ENCODE results near the gene DTNBP1. TPM values are rescaled to one million over a fixed set of nuclear protein-coding genes. Genes with fewer than 3 reads are reported as not detected.

The DTNBP1 gene
- total and polyA plus RNA-seq, 7 experiments from 2014 or later, result 19.8 to 40.0 (median 27.4) TPM

- intact Hi-C loops (cut with micrococcal nuclease), result no loop called here
- Mint-ChIP-seq H3K4me1 (peaks cover 0 to 16% (median 3%) of the 10 kb centered on the region in 7 donors), H3K27ac (no peak overlapping the region), H3K36me3 (peaks cover under 1 to 58% (median 13%) of the 10 kb centered on the region in 5 donors), H3K4me3 (no peak overlapping the region), H3K9me3 (peaks cover 0 to 2% (median 0%) of the 10 kb centered on the region in 11 donors), H3K27me3 (no peaks in the 10 kb centered on the region)
- CTCF ChIA-PET, result no interaction called here
- no peaks in the 10 kb centered on the region for H3K9me3 ChIP-seq (ENCODE audit: control insufficient read depth in 2 of 3, low read length in 3 of 3)
- no peak for ATAC-seq
- POLR2A ChIA-PET, result no interaction called here
- no peak for DNase-seq
- H3K4me1 ChIP-seq (ENCODE audit: control insufficient read depth in 2 of 2, insufficient read depth in 2 of 2, low read length in 2 of 2), result no peaks in the 10 kb centered on the region
- no peak overlapping the region for H3K27ac ChIP-seq (ENCODE audit: low read depth, low read length)
- peaks cover 4 to 93% (median 14%) of the 10 kb centered on the region in 3 experiments for H3K36me3 ChIP-seq (ENCODE audit: control insufficient read depth in 2 of 3, insufficient read depth in 3 of 3, low read length in 3 of 3)
- H3K4me3 ChIP-seq (ENCODE audit: low read length), result no peak overlapping the region
- H3K27me3 ChIP-seq (ENCODE audit: control insufficient read depth in 2 of 2, insufficient read depth in 2 of 2, low read length in 2 of 2), result no peaks in the 10 kb centered on the region
These were observed 161.7 kb downstream of the DTNBP1 start for GRCh38 chr6:15500901-15501825.

- Mint-ChIP-seq H3K4me1 (peaks cover 0 to 24% (median 5%) of the 10 kb centered on the region in 7 donors), H3K9me3 (peaks cover 0 to 2% (median 0%) of the 10 kb centered on the region in 11 donors), H3K27me3 (no peaks in the 10 kb centered on the region), H3K36me3 (peaks cover 4 to 63% (median 17%) of the 10 kb centered on the region in 5 donors), H3K4me3 (no peak overlapping the region), H3K27ac (peak overlapping the region in 3 of 9 donors; percentile 11 to 47 (median 36))
- no peak for DNase-seq
- no peaks in the 10 kb centered on the region for H3K27me3 ChIP-seq (ENCODE audit: control insufficient read depth in 2 of 2, insufficient read depth in 2 of 2, low read length in 2 of 2)
- POLR2A ChIA-PET, result no interaction called here
- H3K4me3 ChIP-seq (ENCODE audit: low read length), result no peak overlapping the region
- intact Hi-C loops (cut with micrococcal nuclease), result no loop called here
- H3K27ac ChIP-seq (ENCODE audit: low read depth, low read length), result no peak overlapping the region
- CTCF ChIA-PET, result no interaction called here
- peaks cover 4 to 93% (median 9%) of the 10 kb centered on the region in 3 experiments for H3K36me3 ChIP-seq (ENCODE audit: control insufficient read depth in 2 of 3, insufficient read depth in 3 of 3, low read length in 3 of 3)
- H3K4me1 ChIP-seq (ENCODE audit: control insufficient read depth in 2 of 2, insufficient read depth in 2 of 2, low read length in 2 of 2), result no peaks in the 10 kb centered on the region
- H3K9me3 ChIP-seq (ENCODE audit: control insufficient read depth in 2 of 3, low read length in 3 of 3), result no peaks in the 10 kb centered on the region
- ATAC-seq, result no peak
These were observed 162.6 kb downstream of the DTNBP1 start for GRCh38 chr6:15500078-15500740.

GRCh38 chr6:15499591-15499990, 163.2 kb downstream of the DTNBP1 start:
- intact Hi-C loops (cut with micrococcal nuclease), result no loop called here
- CTCF ChIA-PET, result no interaction called here
- no peaks in the 10 kb centered on the region for H3K27me3 ChIP-seq (ENCODE audit: control insufficient read depth in 2 of 2, insufficient read depth in 2 of 2, low read length in 2 of 2)
- H3K4me3 Mint-ChIP-seq, result no peak overlapping the region
- H3K4me1 Mint-ChIP-seq, result peaks cover 0 to 19% (median 4%) of the 10 kb centered on the region in 7 donors
- ATAC-seq, result no peak
- H3K36me3 ChIP-seq (ENCODE audit: control insufficient read depth in 2 of 3, insufficient read depth in 3 of 3, low read length in 3 of 3), result peaks cover 4 to 91% (median 9%) of the 10 kb centered on the region in 3 experiments
- no peak overlapping the region for H3K27ac ChIP-seq (ENCODE audit: low read depth, low read length)
- H3K27ac Mint-ChIP-seq, result peak overlapping the region in 2 of 9 donors; percentile 11 to 47
- peaks cover 0 to 2% (median 0%) of the 10 kb centered on the region in 11 donors for H3K9me3 Mint-ChIP-seq
- H3K4me3 ChIP-seq (ENCODE audit: low read length), result no peak overlapping the region
- peaks cover 1 to 63% (median 16%) of the 10 kb centered on the region in 5 donors for H3K36me3 Mint-ChIP-seq
- H3K9me3 ChIP-seq (ENCODE audit: control insufficient read depth in 2 of 3, low read length in 3 of 3), result no peaks in the 10 kb centered on the region
- H3K4me1 ChIP-seq (ENCODE audit: control insufficient read depth in 2 of 2, insufficient read depth in 2 of 2, low read length in 2 of 2), result no peaks in the 10 kb centered on the region
- no peak for DNase-seq
- POLR2A ChIA-PET, result no interaction called here
- no peaks in the 10 kb centered on the region for H3K27me3 Mint-ChIP-seq

GRCh38 chr6:15499125-15499524, 163.7 kb downstream of the DTNBP1 start:
- Mint-ChIP-seq H3K4me1 (peaks cover 0 to 17% (median 4%) of the 10 kb centered on the region in 7 donors), H3K4me3 (no peak overlapping the region), H3K27me3 (no peaks in the 10 kb centered on the region), H3K9me3 (peaks cover 0 to 2% (median 0%) of the 10 kb centered on the region in 11 donors), H3K27ac (peak overlapping the region in 2 of 9 donors; percentile 11 to 31), H3K36me3 (peaks cover 1 to 60% (median 13%) of the 10 kb centered on the region in 5 donors)
- Histone ChIP-seq H3K9me3 (ENCODE audit: control insufficient read depth in 2 of 3, low read length in 3 of 3) (no peaks in the 10 kb centered on the region), H3K27me3 (ENCODE audit: control insufficient read depth in 2 of 2, insufficient read depth in 2 of 2, low read length in 2 of 2) (no peaks in the 10 kb centered on the region), H3K27ac (ENCODE audit: low read depth, low read length) (no peak overlapping the region), H3K36me3 (ENCODE audit: control insufficient read depth in 2 of 3, insufficient read depth in 3 of 3, low read length in 3 of 3) (peaks cover 4 to 86% (median 9%) of the 10 kb centered on the region in 3 experiments), H3K4me3 (ENCODE audit: low read length) (no peak overlapping the region), H3K4me1 (ENCODE audit: control insufficient read depth in 2 of 2, insufficient read depth in 2 of 2, low read length in 2 of 2) (no peaks in the 10 kb centered on the region)
- ChIA-PET POLR2A (no interaction called here), CTCF (no interaction called here)
- intact Hi-C loops (cut with micrococcal nuclease), result no loop called here
- no peak for DNase-seq
- ATAC-seq, result no peak

- intact Hi-C loops (cut with micrococcal nuclease), result no loop called here
- ChIA-PET POLR2A (no interaction called here), CTCF (no interaction called here)
- no peak for ATAC-seq
- Histone ChIP-seq H3K4me3 (ENCODE audit: low read length) (no peak overlapping the region), H3K4me1 (ENCODE audit: control insufficient read depth in 2 of 2, insufficient read depth in 2 of 2, low read length in 2 of 2) (no peaks in the 10 kb centered on the region), H3K27me3 (ENCODE audit: control insufficient read depth in 2 of 2, insufficient read depth in 2 of 2, low read length in 2 of 2) (no peaks in the 10 kb centered on the region), H3K27ac (ENCODE audit: low read depth, low read length) (no peak overlapping the region), H3K9me3 (ENCODE audit: control insufficient read depth in 2 of 3, low read length in 3 of 3) (no peaks in the 10 kb centered on the region), H3K36me3 (ENCODE audit: control insufficient read depth in 2 of 3, insufficient read depth in 3 of 3, low read length in 3 of 3) (peaks cover 4 to 82% (median 7%) of the 10 kb centered on the region in 3 experiments)
- Mint-ChIP-seq H3K4me1 (peaks cover 0 to 15% (median 4%) of the 10 kb centered on the region in 7 donors), H3K9me3 (peaks cover 0 to 2% (median 0%) of the 10 kb centered on the region in 11 donors), H3K36me3 (peaks cover 1 to 58% (median 12%) of the 10 kb centered on the region in 5 donors), H3K27ac (peak overlapping the region in 2 of 9 donors; percentile 42 to 67), H3K4me3 (no peak overlapping the region), H3K27me3 (no peaks in the 10 kb centered on the region)
- DNase-seq, result no peak
These were observed 164.2 kb downstream of the DTNBP1 start for GRCh38 chr6:15498640-15499039.

GRCh38 chr6:15496345-15497131, 166.3 kb downstream of the DTNBP1 start:
- H3K9me3 Mint-ChIP-seq, result no peaks in the 10 kb centered on the region
- H3K4me1 Mint-ChIP-seq, result peaks cover 10 to 26% (median 18%) of the 10 kb centered on the region in 7 donors
- H3K36me3 Mint-ChIP-seq, result peaks cover 1 to 49% (median 8%) of the 10 kb centered on the region in 5 donors
- peak overlapping the region in 1 of 9 donors; percentile 82 for H3K27ac Mint-ChIP-seq
- ATAC-seq (no peak), DNase-seq (no peak)
- no peak overlapping the region for H3K27ac ChIP-seq (ENCODE audit: low read depth, low read length)
- ChIA-PET CTCF (no interaction called here), POLR2A (no interaction called here)
- H3K4me3 ChIP-seq (ENCODE audit: low read length), result no peak overlapping the region
- no peaks in the 10 kb centered on the region for H3K9me3 ChIP-seq (ENCODE audit: control insufficient read depth in 2 of 3, low read length in 3 of 3)
- peaks cover 0 to 6% of the 10 kb centered on the region in 2 donors for H3K4me1 ChIP-seq (ENCODE audit: control insufficient read depth in 2 of 2, insufficient read depth in 2 of 2, low read length in 2 of 2)
- H3K27me3 ChIP-seq (ENCODE audit: control insufficient read depth in 2 of 2, insufficient read depth in 2 of 2, low read length in 2 of 2), result no peaks in the 10 kb centered on the region
- H3K36me3 ChIP-seq (ENCODE audit: control insufficient read depth in 2 of 3, insufficient read depth in 3 of 3, low read length in 3 of 3), result peaks cover 4 to 60% (median 5%) of the 10 kb centered on the region in 3 experiments
- no peak overlapping the region for H3K4me3 Mint-ChIP-seq
- no peaks in the 10 kb centered on the region for H3K27me3 Mint-ChIP-seq
- intact Hi-C loops (cut with micrococcal nuclease), result no loop called here
